HG03439 (cell line): Measurements from ENCODE around the gene ZFAND2B.
A peak's percentile ranks its signal among the peaks of the same experiment; 100 is the strongest.

Source experiments
- ATAC-seq: cut with Tn5 transposase; IDR thresholded peaks from one replicate; pipeline ENCODE4 v1.9.1; 2021; ENCODE audit warnings: mild to moderate bottlenecking, moderate library complexity; ENCODE audit not compliant: unreplicated experiment

Gene ZFAND2B

GRCh38 chr2:219220652-219221402 lies 14.2 kb downstream of the ZFAND2B start:
- ATAC-seq = no peak

- no peak for ATAC-seq
Observed at GRCh38 chr2:219221957-219222518, 15.5 kb downstream of the ZFAND2B start.

- no peak for ATAC-seq
Observed at GRCh38 chr2:219223831-219224610, 17.4 kb downstream of the ZFAND2B start.

GRCh38 chr2:219225350-219225749 lies 18.8 kb downstream of the ZFAND2B start:
- ATAC-seq = no peak

- ATAC-seq = no peak
Observed at GRCh38 chr2:219228041-219228910, 21.7 kb downstream of the ZFAND2B start.

GRCh38 chr2:219228911-219229304 lies 22.3 kb downstream of the ZFAND2B start:
- peak; percentile 4 for ATAC-seq

- ATAC-seq = peak; percentile 92
Observed at GRCh38 chr2:219229305-219230058, 22.9 kb downstream of the ZFAND2B start, which contains the start of the genes ANKZF1 and ATG9A. Gene ANKZF1 (plus strand): TSS chr2:219229806. CDS start chr2:219230258, 452 bp downstream. Gene ATG9A (minus strand): TSS chr2:219229636. CDS start chr2:219228024, 1,612 bp downstream.

GRCh38 chr2:219230059-219230540 lies 23.5 kb downstream of the ZFAND2B start:
- ATAC-seq = peak; percentile 5

GRCh38 chr2:219234331-219234730 lies 27.7 kb downstream of the ZFAND2B start:
- no peak for ATAC-seq

GRCh38 chr2:219243291-219243761 lies 36.7 kb downstream of the ZFAND2B start:
- ATAC-seq = no peak

GRCh38 chr2:219244789-219245147 lies 38.2 kb downstream of the ZFAND2B start:
- ATAC-seq = no peak

- peak; percentile 85 for ATAC-seq
Observed at GRCh38 chr2:219245148-219245898, 38.7 kb downstream of the ZFAND2B start, which contains the start of the genes GLB1L and STK16. Gene GLB1L (minus strand): TSS chr2:219245444. CDS start chr2:219243573, 1,871 bp downstream. Gene STK16 (plus strand): TSS chr2:219245479. CDS start chr2:219246000, 521 bp downstream.

- ATAC-seq = no peak
Observed at GRCh38 chr2:219245899-219246230, 39.3 kb downstream of the ZFAND2B start.

- no peak for ATAC-seq
Observed at GRCh38 chr2:219246559-219246958, 40.0 kb downstream of the ZFAND2B start.

GRCh38 chr2:219247678-219248642 lies 41.4 kb downstream of the ZFAND2B start:
- ATAC-seq = no peak

- ATAC-seq = no peak
Observed at GRCh38 chr2:219248845-219249202, 42.2 kb downstream of the ZFAND2B start.

- no peak for ATAC-seq
Observed at GRCh38 chr2:219249203-219249980, 42.8 kb downstream of the ZFAND2B start.
